ENCODE results near the gene SEPHS2. TPM values are rescaled to one million over a fixed set of nuclear protein-coding genes. Genes with fewer than 3 reads are reported as not detected.
A peak's percentile ranks its signal among the peaks of the same experiment; 100 is the strongest.

Gene SEPHS2
- total RNA-seq (2021), result 52.6 and 54.1 TPM in 2 replicates
- long read RNA-seq, transcript SEPHS2-201 (1 exons, 2,551 nt), result major isoform, 196 of 196 reads
- long read RNA-seq, partial matches to known transcripts, result 0 of 196 reads
- long read RNA-seq, other reads (novel, unspliced or antisense), result 0 of 196 reads

DNA sequence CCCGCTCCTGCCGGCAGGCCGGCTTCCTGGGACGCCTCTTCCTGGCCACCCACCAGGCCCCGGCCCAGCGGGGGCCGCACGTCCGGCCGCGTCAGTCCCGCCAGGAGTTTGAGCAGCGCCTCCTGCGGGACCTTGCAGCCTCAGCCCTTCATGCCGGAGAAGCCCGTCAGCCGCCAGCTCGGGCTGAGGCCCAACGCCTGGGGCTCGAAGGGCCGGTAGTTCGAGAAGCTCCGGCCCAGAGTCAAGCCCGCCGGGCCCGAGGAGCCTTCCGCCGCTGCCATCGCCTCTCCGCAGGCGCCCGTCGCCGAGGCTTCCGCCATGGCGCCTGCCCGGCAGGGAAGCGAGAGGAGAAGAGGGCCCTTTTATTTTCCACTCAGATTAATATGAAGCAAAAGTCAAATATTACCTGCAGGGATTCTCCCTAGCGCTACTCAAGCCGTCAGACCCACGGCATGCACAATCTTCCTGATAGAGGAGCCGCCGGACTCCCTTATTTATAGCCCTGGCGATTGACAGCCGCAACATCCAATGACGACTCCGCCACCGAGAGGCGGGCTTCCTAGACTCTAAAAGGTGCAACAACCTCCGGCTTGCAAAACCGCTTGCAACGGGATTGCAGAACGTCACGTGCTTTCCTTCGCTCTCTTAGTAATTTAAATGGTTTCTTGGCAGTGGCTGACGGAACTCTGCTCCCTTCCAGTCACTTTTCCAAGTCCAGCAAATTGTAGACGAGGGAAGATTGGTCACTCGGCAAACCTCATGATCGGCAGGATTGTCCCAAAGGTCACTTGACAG, at the start of gene SEPHS2:
TSS of gene SEPHS2 (minus strand) at position 467 of the 795 bp plus-strand sequence. CDS start at position 320, 147 bp downstream.
- Mint-ChIP-seq H3K4me1 (peaks cover 14 to 18% of the 10 kb centered on the region in 2 experiments), H3K9me3 (peaks cover 6 to 10% of the 10 kb centered on the region in 2 experiments; a peak in 3 of 5 replicates), H3K4me3 (peak within 1 kb of the TSS; percentile 84 to 89), H3K27me3 (ENCODE audit: low read depth) (peaks cover 20% of the 10 kb centered on the region), H3K27ac (peak within 1 kb of the TSS; percentile 2 to 61 (median 19); a peak in 5 of 7 replicates), H3K36me3 (ENCODE audit: insufficient read depth in 1 of 3, low read depth in 3 of 3) (peaks cover 15 to 27% (median 23%) of the 10 kb centered on the region in 3 experiments)
- Histone ChIP-seq H4K8ac (replicated peaks; ENCODE audit: insufficient read length, low read depth, low read length) (no peak within 1 kb of the TSS), H3K79me1 (ENCODE audit: insufficient read depth, low read depth, low read length, poor library complexity, severe bottlenecking) (no peaks in the 10 kb centered on the region), H4K91ac (ENCODE audit: insufficient read length, low read depth, low read length) (no peak within 1 kb of the TSS), H2AK5ac (ENCODE audit: insufficient read length, low read length) (no peak within 1 kb of the TSS), H3K4ac (ENCODE audit: low read depth, low read length) (no peak within 1 kb of the TSS), H3K23me2 (ENCODE audit: insufficient read length, low read depth, low read length, poor library complexity, severe bottlenecking) (peaks cover 5% of the 10 kb centered on the region), H3K18ac (ENCODE audit: insufficient read length, low read depth, low read length) (peak within 1 kb of the TSS; percentile 1), H2BK120ac (ENCODE audit: low read depth, low read length, poor library complexity, severe bottlenecking) (no peak within 1 kb of the TSS), H3K14ac (ENCODE audit: insufficient read depth, low read length) (no peak within 1 kb of the TSS), H3K9ac (ENCODE audit: extremely low read depth, insufficient read length, low read length) (peak within 1 kb of the TSS; percentile 37), H3K79me2 (ENCODE audit: insufficient read depth, low read length) (no peaks in the 10 kb centered on the region; the same call in 1 of the 2 replicates), H2BK20ac (ENCODE audit: low read depth, low read length, poor library complexity, severe bottlenecking) (no peak within 1 kb of the TSS), H4K5ac (ENCODE audit: insufficient read length, low read depth, low read length) (no peak within 1 kb of the TSS), H3K4me1 (ENCODE audit: insufficient read depth, low read length) (peaks cover 3% of the 10 kb centered on the region; the same call in 1 of the 2 replicates), H2AFZ (ENCODE audit: low read length) (peak within 1 kb of the TSS; percentile 100), H3K56ac (ENCODE audit: insufficient read length, low read depth, low read length) (no peak within 1 kb of the TSS), H3T11ph (ENCODE audit: low read length) (no peak within 1 kb of the TSS), H2BK5ac (ENCODE audit: insufficient read length, low read length) (no peak within 1 kb of the TSS), H3K9me3 (ENCODE audit: control insufficient read depth, low read depth, low read length) (no peaks in the 10 kb centered on the region), H2BK12ac (ENCODE audit: insufficient read length, low read depth, low read length) (no peak within 1 kb of the TSS), H3K27ac (ENCODE audit: insufficient read length, low read depth, low read length) (no peak within 1 kb of the TSS), H4K20me1 (ENCODE audit: control insufficient read depth, insufficient read depth, insufficient read length) (no peaks in the 10 kb centered on the region), H3K27me3 (ENCODE audit: insufficient read depth, low read length) (no peaks in the 10 kb centered on the region), H2BK15ac (ENCODE audit: low read depth, low read length) (no peak within 1 kb of the TSS), H3K4me2 (ENCODE audit: insufficient read depth, insufficient read length, low read length) (peak within 1 kb of the TSS; percentile 68), H3K23ac (ENCODE audit: insufficient read length, low read depth, low read length) (no peak within 1 kb of the TSS)
- TF ChIP-seq CTCF (conservative IDR thresholded peaks at IDR 0.05), result peak; percentile 56
- DNase-seq, result peak; percentile 96
- no CpG with 5 or more reads among the region's 59 CpGs for WGBS (ENCODE audit: extremely low coverage, insufficient read length, low lambda C conversion rate)
